PFSK-1 (cell line): ENCODE measurements around the gene ENTPD2.

Source experiments
- FOXP2 ChIP-seq: optimal IDR thresholded peaks from 2 replicates; pipeline ENCODE3; 2011; ENCODE audit warnings: borderline replicate concordance, control low read depth, inconsistent platforms; ENCODE audit not compliant: insufficient read depth; ENCODE audit errors: extremely low read length, extremely low read depth
- SIN3A ChIP-seq: IDR thresholded peaks from 2 replicates; pipeline ENCODE4 v1.6.1; 2012; ENCODE audit warnings: mild to moderate bottlenecking, low read length, moderate library complexity, borderline replicate concordance; ENCODE audit not compliant: insufficient read depth

- no peak for TF ChIP-seq FOXP2
- no peak for TF ChIP-seq SIN3A
Observed at GRCh38 chr9:137084526-137084925, 30.7 kb upstream of the ENTPD2 start.
